Calu3 (cell line): Measurements from ENCODE around the gene SLC6A12. TPM values are rescaled to one million over a fixed set of nuclear protein-coding genes. Genes with fewer than 3 reads are reported as not detected.
"Not testable (repeated sequence)": the region's sequence is repeated elsewhere in the genome, so short reads cannot be mapped to it uniquely, and the experiment has no call there.

Source experiments
- BruUV-seq: library from RNA; stranded (reverse); fragments of 400-500 nt; replicated peaks from 2 replicates; lab custom pipeline; 2021; lab: Mats Ljungman, UMichigan
- CTCF ChIA-PET: fragments of 300-600 bp; sonication (Branson Sonifier 250); formaldehyde crosslinking; loops from one replicate; lab custom pipeline; 2022; ENCODE audit warnings: antibody characterized with exemption; lab: Charles Lee
- DNase-seq: peaks from one replicate; pipeline ENCODE4 v3.0.0; 2022
- H3K27ac Mint-ChIP-seq: one replicate; pipeline ENCODE4 v1.8.0; 2022; ENCODE audit warnings: mixed read lengths; ENCODE audit not compliant: unreplicated experiment
- H3K27me3 Mint-ChIP-seq: one replicate; pipeline ENCODE4 v1.8.0; 2022; ENCODE audit warnings: mixed read lengths; ENCODE audit not compliant: unreplicated experiment
- H3K36me3 Mint-ChIP-seq: one replicate; pipeline ENCODE4 v1.8.0; 2022; ENCODE audit warnings: mild to moderate bottlenecking, moderate library complexity, mixed read lengths; ENCODE audit not compliant: insufficient read depth, unreplicated experiment
- H3K4me1 Mint-ChIP-seq: one replicate; pipeline ENCODE4 v1.8.0; 2022; ENCODE audit warnings: mild to moderate bottlenecking, low read depth, mixed read lengths; ENCODE audit not compliant: unreplicated experiment
- H3K4me3 Mint-ChIP-seq: one replicate; pipeline ENCODE4 v1.8.0; 2022; ENCODE audit warnings: mild to moderate bottlenecking, low read depth, moderate library complexity, mixed read lengths; ENCODE audit not compliant: unreplicated experiment
- H3K9me3 Mint-ChIP-seq: one replicate; pipeline ENCODE4 v1.8.0; 2022; ENCODE audit warnings: low read depth, mixed read lengths; ENCODE audit not compliant: unreplicated experiment
- intact Hi-C: fragments of 100-400 bp; cut with micrococcal nuclease; formaldehyde crosslinking; loops from one replicate; pipeline ENCODE4 v1.10.0; 2022; ENCODE audit not compliant: unreplicated experiment
- total RNA-seq: library from RNA; stranded (reverse); gene quantifications from 2 replicates; pipeline ENCODE4 v1.2.3, GENCODE V29; 2022
- TF ChIP-seq, protein P1 (sequence below): fragments of 200-600 bp; IDR thresholded peaks from one replicate; pipeline ENCODE4 v1.8.0; 2022; ENCODE audit warnings: antibody characterized with exemption; ENCODE audit not compliant: unreplicated experiment

Gene SLC6A12
- total RNA-seq, 1 experiment from 2014 or later, result 0.90 TPM

DNA sequence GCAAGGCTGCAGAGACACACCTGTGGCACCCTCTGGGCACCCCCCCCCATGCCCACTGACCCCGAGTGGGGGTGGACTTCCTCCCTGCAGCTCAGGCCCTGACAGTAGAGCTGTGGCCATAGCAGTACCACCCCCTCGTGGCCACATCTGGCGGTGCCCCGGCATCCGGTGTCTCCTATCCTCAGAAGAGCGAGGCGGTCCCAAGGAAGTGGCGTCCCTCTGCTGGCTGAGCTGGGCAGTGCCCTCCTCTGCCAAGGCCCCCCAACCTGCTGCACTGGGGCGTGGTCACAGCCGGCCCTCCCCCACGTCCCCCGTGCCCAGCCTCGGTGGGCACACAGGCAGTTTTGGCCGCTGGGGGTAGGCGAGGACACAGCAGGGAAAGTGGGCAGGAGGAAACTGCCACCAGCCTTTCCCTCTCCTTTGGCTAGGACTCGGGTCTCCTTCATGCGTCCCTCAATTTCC, 6.0 kb upstream of the SLC6A12 start:
- H3K27ac Mint-ChIP-seq, result no peak overlapping the region
- H3K4me1 Mint-ChIP-seq, result no peaks in the 10 kb centered on the region
- H3K36me3 Mint-ChIP-seq, result no peaks in the 10 kb centered on the region
- intact Hi-C loops, result no loop called here
- peaks cover 51% of the 10 kb centered on the region for H3K27me3 Mint-ChIP-seq
- CTCF ChIA-PET, result interaction anchor here (0.6 to 1.1 kb wide), 3 partner anchors 67 to 113 kb away, joined by 3 to 4 read pairs (median 3); no protein-coding TSS in a partner anchor
- peaks cover 2% of the 10 kb centered on the region for H3K9me3 Mint-ChIP-seq
- TF ChIP-seq, protein P1, sequence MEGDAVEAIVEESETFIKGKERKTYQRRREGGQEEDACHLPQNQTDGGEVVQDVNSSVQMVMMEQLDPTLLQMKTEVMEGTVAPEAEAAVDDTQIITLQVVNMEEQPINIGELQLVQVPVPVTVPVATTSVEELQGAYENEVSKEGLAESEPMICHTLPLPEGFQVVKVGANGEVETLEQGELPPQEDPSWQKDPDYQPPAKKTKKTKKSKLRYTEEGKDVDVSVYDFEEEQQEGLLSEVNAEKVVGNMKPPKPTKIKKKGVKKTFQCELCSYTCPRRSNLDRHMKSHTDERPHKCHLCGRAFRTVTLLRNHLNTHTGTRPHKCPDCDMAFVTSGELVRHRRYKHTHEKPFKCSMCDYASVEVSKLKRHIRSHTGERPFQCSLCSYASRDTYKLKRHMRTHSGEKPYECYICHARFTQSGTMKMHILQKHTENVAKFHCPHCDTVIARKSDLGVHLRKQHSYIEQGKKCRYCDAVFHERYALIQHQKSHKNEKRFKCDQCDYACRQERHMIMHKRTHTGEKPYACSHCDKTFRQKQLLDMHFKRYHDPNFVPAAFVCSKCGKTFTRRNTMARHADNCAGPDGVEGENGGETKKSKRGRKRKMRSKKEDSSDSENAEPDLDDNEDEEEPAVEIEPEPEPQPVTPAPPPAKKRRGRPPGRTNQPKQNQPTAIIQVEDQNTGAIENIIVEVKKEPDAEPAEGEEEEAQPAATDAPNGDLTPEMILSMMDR, result peak; percentile 92
- DNase-seq, result peak; percentile 89
- no TSS peak for BruUV-seq
- no peak overlapping the region for H3K4me3 Mint-ChIP-seq

DNA sequence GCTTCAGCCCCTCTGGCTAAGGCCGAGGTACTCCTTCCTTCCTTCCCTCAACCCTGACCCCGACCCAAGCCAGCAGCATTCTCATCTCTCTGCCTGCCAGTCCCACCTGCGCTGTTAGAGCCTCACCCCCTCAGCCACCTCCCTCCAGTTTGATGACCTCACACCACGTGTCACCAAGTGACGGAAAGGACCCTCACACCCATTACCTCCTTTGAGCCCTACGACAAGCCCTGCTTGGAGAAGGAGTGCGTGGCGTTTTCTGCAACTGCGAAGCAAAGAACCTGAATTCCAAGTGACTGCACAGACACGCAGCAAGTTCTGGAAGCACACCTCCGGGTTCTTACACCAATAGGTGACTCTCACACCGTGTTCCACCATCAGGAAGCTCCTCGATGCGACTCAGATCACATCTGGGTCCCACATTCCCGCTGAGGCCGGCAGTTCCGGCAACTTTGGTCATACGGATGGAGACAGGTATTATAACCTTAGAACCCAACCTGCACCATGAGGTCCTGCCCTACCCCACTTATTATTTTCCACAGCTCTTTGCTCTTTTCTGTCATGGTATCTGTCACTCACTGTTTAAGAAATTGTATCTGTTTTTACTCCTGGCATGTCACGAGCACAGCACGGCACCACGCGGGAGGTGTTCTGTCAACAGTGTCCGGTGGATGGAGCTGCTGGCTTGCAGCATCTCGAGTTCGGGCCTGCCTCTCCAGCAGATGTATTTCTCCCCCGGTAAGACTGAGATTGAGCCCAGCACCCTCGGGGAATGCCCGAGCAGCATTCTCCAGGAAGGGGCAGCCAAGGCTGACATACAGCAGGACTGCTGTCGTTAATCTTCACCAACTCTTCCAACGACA, 5.0 kb upstream of the SLC6A12 start:
- DNase-seq, result no peak
- no peak overlapping the region for H3K27ac Mint-ChIP-seq
- BruUV-seq, result no TSS peak
- H3K36me3 Mint-ChIP-seq, result no peaks in the 10 kb centered on the region
- peaks cover 61% of the 10 kb centered on the region for H3K27me3 Mint-ChIP-seq
- peaks cover 2% of the 10 kb centered on the region for H3K9me3 Mint-ChIP-seq
- intact Hi-C loops, result no loop called here
- CTCF ChIA-PET, result interaction anchor here (0.6 to 1.1 kb wide), 3 partner anchors 66 to 112 kb away, joined by 3 to 4 read pairs (median 3); no protein-coding TSS in a partner anchor
- TF ChIP-seq, protein P1, result no peak
- H3K4me1 Mint-ChIP-seq, result peaks cover 3% of the 10 kb centered on the region
- no peak overlapping the region for H3K4me3 Mint-ChIP-seq

DNA sequence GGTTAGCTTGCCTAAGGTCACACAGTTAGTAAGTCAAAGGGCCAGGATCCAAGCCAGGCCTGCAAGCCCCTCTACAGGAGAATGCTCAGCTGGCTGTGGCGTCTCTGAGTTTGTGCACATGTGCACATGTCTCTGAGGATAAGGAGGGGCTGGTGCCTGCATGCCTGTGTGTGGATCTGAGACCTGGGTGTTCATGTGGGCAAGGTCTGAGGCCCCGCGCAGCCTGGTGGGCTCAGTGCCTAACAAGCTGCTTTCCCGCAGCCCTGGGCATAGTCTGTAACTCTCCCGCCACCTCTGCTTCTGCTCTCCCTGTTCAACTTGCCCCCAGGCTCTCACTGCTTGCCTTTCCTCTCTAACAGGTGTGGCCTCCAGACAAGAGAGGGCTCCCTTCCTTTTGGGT, 4.3 kb upstream of the SLC6A12 start:
- H3K27me3 Mint-ChIP-seq, result peaks cover 63% of the 10 kb centered on the region
- peaks cover 2% of the 10 kb centered on the region for H3K9me3 Mint-ChIP-seq
- TF ChIP-seq, protein P1, result no peak
- H3K27ac Mint-ChIP-seq, result no peak overlapping the region
- intact Hi-C loops, result no loop called here
- DNase-seq, result no peak
- BruUV-seq, result no TSS peak
- CTCF ChIA-PET, result no interaction called here
- no peak overlapping the region for H3K4me3 Mint-ChIP-seq
- H3K4me1 Mint-ChIP-seq, result peaks cover 11% of the 10 kb centered on the region
- H3K36me3 Mint-ChIP-seq, result peaks cover 6% of the 10 kb centered on the region

DNA sequence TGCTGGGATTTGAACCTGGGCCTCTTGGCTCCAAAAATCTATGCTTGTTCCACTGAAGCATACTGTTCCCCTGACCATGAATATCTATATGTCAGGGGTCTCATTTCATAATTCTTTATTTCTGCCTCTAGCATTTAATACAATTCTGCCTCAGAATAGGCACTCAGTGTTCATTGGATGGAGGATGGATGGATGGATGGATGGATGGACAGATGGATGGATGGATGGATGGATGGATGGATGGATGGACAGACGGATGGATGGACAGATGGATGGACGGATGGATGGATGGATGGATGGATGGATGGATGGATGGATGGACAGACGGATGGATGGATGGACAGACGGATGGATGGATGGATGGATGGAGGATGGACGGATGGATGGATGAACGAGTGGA, 3.1 kb upstream of the SLC6A12 start:
- intact Hi-C loops, DNase-seq, CTCF ChIA-PET, H3K4me3 Mint-ChIP-seq, H3K9me3 Mint-ChIP-seq, H3K27ac Mint-ChIP-seq, BruUV-seq, H3K36me3 Mint-ChIP-seq: not testable (repeated sequence)
- peaks cover 20% of the 10 kb centered on the region for H3K4me1 Mint-ChIP-seq
- H3K27me3 Mint-ChIP-seq, result peaks cover 63% of the 10 kb centered on the region
